Measurements from ENCODE around the gene WASF2.
A peak's percentile ranks its signal among the peaks of the same experiment; 100 is the strongest.
"Not testable (repeated sequence)": the region's sequence is repeated elsewhere in the genome, so short reads cannot be mapped to it uniquely, and the experiment has no call there.

Gene WASF2

GRCh38 chr1:27521336-27521831 is 31.4 kb upstream of the WASF2 start:
- DNase-seq = peak; percentile 42

GRCh38 chr1:27520651-27521050 is 30.7 kb upstream of the WASF2 start:
- no peak for DNase-seq

- no peak for DNase-seq
Observed at GRCh38 chr1:27519331-27520258, 29.6 kb upstream of the WASF2 start.

- DNase-seq = no peak
Observed at GRCh38 chr1:27518808-27519207, 28.8 kb upstream of the WASF2 start.

- no peak for DNase-seq
Observed at GRCh38 chr1:27517907-27518718, 28.1 kb upstream of the WASF2 start.

- DNase-seq = no peak
Observed at GRCh38 chr1:27517301-27517700, 27.3 kb upstream of the WASF2 start.

GRCh38 chr1:27515626-27516025 is 25.7 kb upstream of the WASF2 start:
- no peak for DNase-seq

GRCh38 chr1:27513958-27514357 is 24.0 kb upstream of the WASF2 start:
- peak; percentile 23 for DNase-seq

GRCh38 chr1:27513528-27513927 is 23.6 kb upstream of the WASF2 start:
- DNase-seq = no peak

GRCh38 chr1:27509127-27510080 is 19.4 kb upstream of the WASF2 start:
- no peak for DNase-seq

- DNase-seq = no peak
Observed at GRCh38 chr1:27507960-27508665, 18.1 kb upstream of the WASF2 start.

- no peak for DNase-seq
Observed at GRCh38 chr1:27506703-27507102, 16.7 kb upstream of the WASF2 start.

GRCh38 chr1:27505420-27505680 is 15.4 kb upstream of the WASF2 start:
- DNase-seq = no peak

- no peak for DNase-seq
Observed at GRCh38 chr1:27504588-27505419, 14.8 kb upstream of the WASF2 start.

GRCh38 chr1:27503844-27504587 is 14.0 kb upstream of the WASF2 start:
- DNase-seq = no peak

- DNase-seq = no peak
Observed at GRCh38 chr1:27503033-27503432, 13.1 kb upstream of the WASF2 start.

GRCh38 chr1:27501159-27501558 is 11.2 kb upstream of the WASF2 start:
- not testable (repeated sequence) for DNase-seq

- DNase-seq = no peak
Observed at GRCh38 chr1:27499142-27499541, 9.2 kb upstream of the WASF2 start.

GRCh38 chr1:27496604-27497155 is 6.7 kb upstream of the WASF2 start:
- no peak for DNase-seq

- DNase-seq = no peak
Observed at GRCh38 chr1:27492796-27493195, 2.8 kb upstream of the WASF2 start.
